NK-92 treated with Interleukin-12 subunit alpha and Interleukin-12 subunit beta, amount 100 ng/mL, for 24 hours (cell line): Measurements from ENCODE around the gene WBP1L.
"Not testable (repeated sequence)": the region's sequence is repeated elsewhere in the genome, so short reads cannot be mapped to it uniquely, and the experiment has no call there.

ENCODE experiments used
- DNase-seq: peaks from one replicate; lab custom pipeline; 2025; lab: John Stamatoyannopoulos, UW

Gene WBP1L

GRCh38 chr10:102838276-102838927 is 94.7 kb downstream of the WBP1L start:
- DNase-seq: not testable (repeated sequence)

GRCh38 chr10:102841827-102842345 is 98.1 kb downstream of the WBP1L start:
- DNase-seq: no peak

GRCh38 chr10:102843139-102843538 is 99.4 kb downstream of the WBP1L start:
- DNase-seq: not testable (repeated sequence)

GRCh38 chr10:102844190-102844776 is 100.5 kb downstream of the WBP1L start:
- DNase-seq: not testable (repeated sequence)

GRCh38 chr10:102845352-102845902 is 101.7 kb downstream of the WBP1L start:
- DNase-seq: no peak

GRCh38 chr10:102850025-102850518 is 106.3 kb downstream of the WBP1L start:
- no peak for DNase-seq

GRCh38 chr10:102853237-102853636 is 109.5 kb downstream of the WBP1L start:
- not testable (repeated sequence) for DNase-seq

- not testable (repeated sequence) for DNase-seq
Measured at GRCh38 chr10:102855731-102856436, 112.1 kb downstream of the WBP1L start.

GRCh38 chr10:102856758-102857424 is 113.1 kb downstream of the WBP1L start:
- DNase-seq: no peak

- no peak for DNase-seq
Measured at GRCh38 chr10:102859911-102860310, 116.2 kb downstream of the WBP1L start.

GRCh38 chr10:102863660-102864059 is 119.9 kb downstream of the WBP1L start:
- DNase-seq: no peak

GRCh38 chr10:102865620-102866019 is 121.9 kb downstream of the WBP1L start:
- no peak for DNase-seq
